ENCODE results near the gene NIT1.
A peak's percentile ranks its signal among the peaks of the same experiment; 100 is the strongest.
"Not testable (repeated sequence)": the region's sequence is repeated elsewhere in the genome, so short reads cannot be mapped to it uniquely, and the experiment has no call there.

NIT1 gene

DNA sequence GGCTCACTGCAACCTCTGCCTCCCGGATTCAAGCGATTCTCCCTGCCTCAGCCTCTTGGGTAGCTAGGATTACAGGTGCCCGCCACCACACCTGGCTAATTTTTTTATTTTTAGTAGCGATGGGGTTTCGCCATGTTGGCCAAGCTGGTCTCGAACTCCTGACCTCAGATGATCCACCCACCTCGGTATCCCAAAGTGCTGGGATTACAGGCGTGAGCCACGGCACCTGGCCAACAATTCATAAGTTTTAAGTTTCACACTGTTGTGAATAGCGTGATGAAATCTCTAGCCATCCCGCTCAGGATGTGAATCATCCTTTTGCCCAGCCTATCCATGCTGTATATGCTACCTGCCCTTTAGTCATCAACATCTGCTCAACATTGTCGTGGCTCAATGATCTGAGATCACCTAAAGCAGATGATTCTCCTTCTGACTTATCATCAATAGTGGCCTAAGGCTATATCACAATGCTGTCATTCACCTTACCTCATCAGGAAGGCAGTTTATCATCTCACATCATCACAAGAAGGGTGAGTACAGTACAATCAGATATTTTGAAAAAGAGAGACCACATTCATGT, 2.7 kb upstream of the NIT1 start:
- no peak for DNase-seq (ENCODE audit: low spot score)

DNA sequence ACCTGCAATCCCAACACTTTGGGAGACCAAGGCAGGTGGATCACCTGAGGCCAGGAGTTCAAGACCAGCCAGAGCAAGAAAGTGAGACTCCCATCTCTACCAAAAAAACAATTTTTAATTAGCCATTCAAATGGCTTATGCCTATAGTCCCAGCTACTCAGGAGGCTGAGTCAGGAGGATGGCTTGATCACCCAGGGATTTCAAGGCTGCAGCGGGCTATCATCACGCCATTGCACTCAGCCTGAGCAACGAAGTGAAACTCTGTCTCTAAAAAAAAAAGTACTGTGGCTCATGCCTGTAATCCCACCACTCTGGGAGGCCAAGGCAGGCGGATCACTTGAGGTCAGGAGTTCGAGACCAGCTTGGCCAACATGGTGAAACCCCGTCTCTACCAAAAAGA, 1.9 kb upstream of the NIT1 start:
- DNase-seq (ENCODE audit: low spot score): not testable (repeated sequence)

DNA sequence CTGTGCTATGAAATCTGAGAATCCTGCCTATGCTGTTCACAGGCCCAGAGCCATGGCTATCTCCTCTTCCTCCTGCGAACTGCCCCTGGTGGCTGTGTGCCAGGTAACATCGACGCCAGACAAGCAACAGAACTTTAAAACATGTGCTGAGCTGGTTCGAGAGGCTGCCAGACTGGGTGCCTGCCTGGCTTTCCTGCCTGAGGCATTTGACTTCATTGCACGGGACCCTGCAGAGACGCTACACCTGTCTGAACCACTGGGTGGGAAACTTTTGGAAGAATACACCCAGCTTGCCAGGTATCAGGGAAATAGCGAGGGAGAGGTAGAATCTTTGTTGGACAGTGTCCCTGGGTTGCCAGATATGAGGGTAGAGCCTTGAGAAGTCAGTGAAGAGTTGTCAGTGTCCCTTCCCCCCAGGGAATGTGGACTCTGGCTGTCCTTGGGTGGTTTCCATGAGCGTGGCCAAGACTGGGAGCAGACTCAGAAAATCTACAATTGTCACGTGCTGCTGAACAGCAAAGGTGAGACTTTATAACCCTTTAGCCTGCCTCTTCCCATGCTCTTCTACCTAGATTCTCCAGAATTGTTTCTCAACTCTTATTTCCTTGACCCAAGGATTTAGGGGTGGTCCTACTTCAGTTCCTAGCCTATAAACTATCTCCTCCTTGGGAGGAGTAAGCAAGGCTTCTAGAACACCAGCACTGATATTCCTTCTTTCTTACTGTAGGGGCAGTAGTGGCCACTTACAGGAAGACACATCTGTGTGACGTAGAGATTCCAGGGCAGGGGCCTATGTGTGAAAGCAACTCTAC, 1.4 kb downstream of the NIT1 start:
- DNase-seq (ENCODE audit: low spot score): peak; percentile 66

DNA sequence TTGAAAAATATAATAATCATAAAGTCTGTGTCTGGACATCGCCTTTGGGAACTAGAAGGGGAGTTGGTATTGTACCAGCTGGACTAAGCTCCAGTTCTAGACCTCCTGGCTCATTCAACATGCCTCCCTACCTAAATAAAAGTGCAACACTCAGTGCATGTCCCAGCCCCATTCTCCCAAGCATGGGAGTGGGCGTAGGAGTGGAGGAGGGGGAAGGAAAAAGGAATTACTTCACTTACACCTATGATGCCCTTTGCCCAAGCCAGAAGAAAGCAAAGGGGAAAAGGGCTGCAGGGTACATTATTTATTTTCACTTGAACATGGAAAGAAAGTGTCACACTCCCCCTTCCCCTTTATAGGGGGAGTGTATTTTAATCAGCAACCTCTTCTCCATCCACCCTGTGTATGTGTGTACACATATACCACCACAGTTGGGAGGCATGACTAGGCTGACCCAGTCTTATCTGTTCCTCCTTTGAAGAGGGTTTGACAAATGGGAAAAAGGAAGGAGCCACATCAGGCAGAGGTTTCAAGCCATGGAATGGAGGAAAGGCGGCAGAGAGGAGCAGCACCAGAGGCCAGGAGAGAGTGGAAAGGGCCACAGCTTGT, 3.2 kb downstream of the NIT1 start:
- DNase-seq (ENCODE audit: low spot score): no peak

DNA sequence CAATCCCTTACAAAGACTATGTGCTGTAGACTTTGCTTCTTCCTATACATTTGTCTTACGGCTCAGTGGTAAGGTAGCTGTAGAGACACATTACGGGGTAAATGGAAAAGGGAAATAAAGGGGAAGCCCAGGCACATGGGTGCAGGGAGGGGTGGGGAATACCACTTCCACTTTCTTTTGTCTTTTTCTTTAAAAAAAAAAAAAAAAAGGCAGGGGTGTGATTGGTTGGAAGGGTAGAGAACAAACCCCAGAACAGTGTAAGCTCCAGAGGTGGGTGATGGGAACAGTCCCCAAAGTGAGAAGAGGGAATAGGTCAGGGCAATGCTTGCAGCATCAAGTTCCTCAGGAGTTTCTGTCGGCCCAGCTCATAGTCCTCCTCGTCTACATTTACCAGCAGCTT, 3.9 kb downstream of the NIT1 start:
- DNase-seq (ENCODE audit: low spot score): no peak

DNA sequence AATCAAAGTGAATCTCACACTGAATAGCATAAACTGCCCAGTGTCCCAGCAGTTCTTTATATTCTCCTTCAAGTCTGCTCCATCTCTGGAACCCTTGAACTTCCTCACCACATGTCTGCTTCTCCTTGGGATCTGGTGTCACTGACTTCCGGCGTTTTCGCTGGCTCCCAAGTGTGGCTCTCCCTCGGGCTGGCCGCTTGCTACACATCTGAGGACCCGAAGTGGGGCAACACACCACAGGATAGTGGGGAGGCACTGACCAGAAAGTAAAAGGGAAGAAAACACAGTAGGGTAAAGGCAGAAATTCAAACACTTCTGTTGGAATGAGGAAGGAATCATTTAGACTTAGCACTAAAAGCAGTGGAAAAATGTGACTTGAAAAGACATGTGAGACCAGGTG, 5.1 kb downstream of the NIT1 start:
- no peak for DNase-seq (ENCODE audit: low spot score)

DNA sequence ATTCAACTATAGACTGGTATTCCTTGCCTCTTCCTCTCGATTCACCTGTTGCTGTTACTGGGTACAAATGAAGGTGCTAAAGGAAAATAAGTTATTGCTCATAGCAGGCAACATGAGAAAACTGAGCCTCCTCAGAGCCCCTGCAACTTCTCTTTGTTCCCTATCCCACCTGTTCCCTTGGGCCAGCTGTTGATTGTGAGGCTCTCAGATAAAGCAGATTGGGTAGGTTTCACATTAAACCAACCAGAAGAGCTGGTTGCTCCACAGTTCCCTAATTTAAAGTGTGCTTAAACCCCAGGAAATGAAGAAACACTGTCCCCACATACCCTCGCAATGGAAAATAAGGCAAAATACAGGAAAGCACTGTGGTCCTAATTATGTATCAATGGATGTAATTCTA, 9.7 kb downstream of the NIT1 start:
- no peak for DNase-seq (ENCODE audit: low spot score)

DNA sequence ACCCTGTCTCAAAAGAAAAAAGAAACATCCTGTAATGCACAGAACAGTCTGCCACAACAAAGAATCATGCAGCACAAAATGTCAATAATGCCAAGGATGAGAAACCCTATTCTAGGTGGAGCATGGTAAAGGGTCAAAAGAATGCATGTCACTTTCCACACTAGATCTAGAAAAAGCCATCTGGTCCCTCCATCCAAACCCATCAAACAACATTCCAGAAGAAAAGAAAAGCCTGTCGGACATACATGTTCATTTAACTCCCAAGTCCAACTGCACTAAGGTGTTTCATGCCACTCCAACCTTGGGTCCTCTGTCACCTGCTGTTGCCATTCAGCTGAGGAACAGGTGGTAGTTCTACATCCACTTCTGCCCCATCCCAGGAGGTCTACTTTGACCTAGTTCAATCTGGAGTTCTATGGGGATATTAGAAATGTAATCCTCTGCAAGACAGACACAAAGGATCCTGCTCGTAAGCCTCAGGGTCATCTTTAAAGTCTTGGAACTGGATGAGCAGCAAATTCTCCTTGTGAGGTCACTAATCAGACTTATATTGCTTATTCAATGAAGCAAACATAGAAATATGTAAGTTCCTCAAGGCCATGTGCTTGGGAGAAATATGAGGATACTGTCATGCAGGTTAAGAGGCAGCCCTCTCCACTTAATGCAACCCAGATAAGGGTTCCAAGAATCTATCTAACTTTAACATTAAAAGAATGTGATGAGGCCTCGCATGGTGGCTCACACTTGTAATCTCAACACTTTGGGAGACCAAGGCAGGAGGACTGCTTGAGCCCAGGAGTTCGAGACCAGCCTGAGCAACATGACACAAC, 10.9 kb downstream of the NIT1 start:
- no peak for DNase-seq (ENCODE audit: low spot score)

DNA sequence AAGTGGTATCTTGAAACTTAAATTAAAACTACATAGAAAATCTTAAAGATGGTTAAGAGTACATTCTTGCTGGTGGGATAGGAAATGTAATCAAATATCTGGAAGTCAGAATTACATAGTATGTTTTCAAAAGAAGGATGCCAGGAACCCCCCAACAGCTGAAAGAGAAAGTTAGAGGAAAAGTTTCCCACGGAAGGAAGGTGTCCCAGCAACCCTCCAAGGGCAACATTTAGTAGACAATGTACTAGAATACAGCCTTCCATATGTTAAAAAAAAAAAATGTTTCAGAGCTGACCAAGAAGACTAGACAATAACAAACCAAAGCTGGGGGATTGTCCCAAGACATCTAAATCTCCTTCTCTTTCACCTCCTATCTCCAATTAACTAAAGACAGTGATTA, 12.4 kb downstream of the NIT1 start:
- no peak for DNase-seq (ENCODE audit: low spot score)

DNA sequence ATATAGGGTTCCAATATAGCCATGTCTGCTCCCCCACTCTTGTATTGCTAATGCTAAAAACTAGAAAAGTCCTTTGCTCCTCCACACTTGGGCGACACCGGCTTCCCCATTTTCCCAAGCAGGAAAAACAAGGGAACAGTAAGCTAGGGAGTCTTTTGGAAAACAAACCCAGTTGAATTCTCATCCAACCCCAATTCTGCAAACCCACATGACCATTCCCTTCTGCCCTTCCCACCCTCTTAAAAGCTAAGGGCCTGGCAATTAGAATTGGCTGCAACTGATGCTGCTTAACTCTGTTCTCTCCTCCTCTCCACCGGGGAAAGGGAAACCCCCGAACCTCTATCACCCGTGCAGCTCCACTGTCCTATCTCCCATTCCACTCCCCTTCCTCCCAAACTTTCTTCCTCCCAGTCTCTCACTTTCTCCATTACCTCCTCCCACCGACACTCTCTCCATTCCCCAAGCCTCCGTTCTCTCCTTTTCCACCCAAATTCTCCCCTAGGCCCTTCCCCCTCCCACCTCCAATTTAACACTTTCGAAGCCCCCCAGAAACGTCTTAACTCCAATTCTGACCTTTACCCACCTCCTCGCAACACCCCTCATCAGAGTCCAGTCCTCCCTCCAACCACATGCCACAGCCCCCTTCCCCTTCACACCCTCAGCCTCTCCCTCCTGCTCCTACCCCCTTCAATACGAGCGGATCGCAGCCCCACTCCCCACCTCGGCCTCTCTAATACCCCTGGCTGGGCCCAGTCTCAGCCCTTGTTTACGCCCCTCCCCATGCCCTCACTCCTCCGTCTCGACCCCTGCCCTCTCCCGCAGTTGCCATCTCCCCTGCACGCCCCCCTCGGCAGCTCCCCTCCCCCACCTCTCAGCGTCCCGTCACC, 13.9 kb downstream of the NIT1 start:
- DNase-seq (ENCODE audit: low spot score): peak; percentile 32

DNA sequence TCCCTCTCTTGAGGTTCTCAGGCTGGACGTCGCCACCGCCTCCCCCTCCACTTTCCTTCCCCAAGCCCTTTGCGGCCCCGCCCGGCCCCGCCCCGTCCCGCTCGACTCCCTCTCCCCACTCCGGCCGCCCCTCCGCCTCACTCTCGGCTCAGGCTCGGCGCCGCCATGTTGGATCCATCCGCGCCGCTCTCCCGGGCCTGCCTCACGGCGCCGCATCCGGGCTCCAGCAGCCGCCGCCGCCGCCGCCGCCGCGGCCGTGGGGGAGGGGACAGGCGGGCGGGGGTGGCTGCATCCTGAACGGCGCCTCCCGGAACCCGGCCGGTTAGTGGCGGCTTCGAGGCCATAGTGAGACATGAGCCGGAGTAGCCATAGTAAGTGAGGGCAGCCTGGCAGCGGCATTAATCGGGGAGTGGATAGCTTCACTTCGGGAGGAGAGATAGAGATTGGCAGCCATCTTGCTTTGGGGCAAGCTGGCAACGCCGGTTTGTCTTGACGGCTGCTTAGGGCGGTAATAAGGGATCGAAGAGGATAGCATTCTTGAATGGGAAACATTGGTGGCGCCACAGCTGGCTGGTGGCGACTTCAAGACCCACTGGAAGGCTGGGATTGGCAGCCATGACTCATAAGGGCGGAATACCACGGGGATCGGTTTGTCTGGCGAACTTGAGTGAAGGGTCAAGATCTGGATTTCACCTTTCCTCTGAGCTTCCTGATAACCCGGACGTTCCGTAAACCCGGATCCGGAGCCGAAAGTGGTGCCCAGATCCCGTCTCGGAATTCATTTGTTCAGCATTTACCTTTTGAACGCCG, 14.7 kb downstream of the NIT1 start, which contains the start of gene DEDD:
Gene DEDD, minus strand, starts transcription at position 258 of the 810 bp plus-strand sequence. CDS start 8,205 bp downstream, outside the sequence.
- peak; percentile 98 for DNase-seq (ENCODE audit: low spot score)

DNA sequence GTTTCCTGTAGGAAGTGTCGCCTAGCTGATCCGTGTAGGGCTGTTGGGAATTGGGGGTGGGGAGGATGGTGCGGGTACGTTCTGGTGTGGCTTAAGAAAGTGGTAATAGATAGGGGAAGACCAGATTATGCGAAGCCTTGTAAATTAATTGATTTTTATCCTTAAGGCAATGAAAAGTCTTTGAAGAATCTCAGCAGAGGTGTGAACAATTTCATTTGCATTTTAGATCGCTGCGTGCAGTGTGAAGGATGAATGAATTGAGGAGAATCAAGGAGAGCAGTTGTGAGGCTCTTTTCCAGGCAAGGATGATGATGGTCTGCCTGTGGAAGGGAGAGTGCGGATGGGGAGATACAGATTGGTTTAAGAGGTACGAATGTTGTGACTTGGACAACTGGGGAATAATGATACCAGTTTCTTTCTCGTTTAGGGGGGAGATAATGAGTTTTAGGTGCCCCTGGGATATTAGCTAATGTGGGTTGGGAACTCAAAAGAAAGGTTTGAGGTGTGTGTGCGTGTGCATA, 15.4 kb downstream of the NIT1 start:
- DNase-seq (ENCODE audit: low spot score): no peak

DNA sequence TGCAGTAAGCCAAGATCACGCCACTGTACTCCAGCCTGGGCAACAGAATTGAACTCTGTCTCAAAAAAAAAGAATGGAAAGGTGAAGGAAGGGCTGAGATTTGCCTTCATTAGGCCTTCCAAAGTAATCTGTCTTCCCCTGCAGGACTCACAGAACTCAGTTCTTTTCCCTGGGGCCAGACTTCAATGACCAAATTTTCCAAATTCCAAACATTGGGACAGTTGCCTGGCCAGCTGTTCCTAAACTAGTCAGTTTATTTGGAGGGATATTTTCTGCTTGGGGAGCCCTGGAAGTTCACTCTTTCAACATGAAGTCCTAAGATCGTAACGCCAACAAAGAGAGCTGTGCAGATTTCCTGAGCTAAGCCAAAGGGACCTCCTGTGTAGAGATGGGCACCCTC, 20.0 kb downstream of the NIT1 start:
- no peak for DNase-seq (ENCODE audit: low spot score)

DNA sequence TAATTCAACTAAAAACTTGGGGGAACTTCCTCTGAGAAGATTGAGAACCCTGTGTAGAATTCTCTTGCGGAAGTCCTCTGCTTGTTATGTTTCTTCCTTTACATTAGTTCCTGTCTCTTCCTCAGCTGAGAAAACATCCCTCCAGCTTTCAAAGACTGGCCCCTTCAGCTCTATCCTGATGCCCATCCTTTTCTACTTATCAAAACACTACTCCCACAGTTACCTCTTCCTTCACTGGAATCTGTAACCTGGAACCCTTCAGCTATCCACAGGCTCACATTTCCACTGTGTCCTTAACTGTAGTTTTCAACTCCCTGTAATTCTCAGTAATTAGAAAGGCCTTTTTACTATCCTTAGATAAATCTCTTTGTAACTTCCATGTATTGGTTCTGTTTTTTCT, 20.5 kb downstream of the NIT1 start:
- no peak for DNase-seq (ENCODE audit: low spot score)

DNA sequence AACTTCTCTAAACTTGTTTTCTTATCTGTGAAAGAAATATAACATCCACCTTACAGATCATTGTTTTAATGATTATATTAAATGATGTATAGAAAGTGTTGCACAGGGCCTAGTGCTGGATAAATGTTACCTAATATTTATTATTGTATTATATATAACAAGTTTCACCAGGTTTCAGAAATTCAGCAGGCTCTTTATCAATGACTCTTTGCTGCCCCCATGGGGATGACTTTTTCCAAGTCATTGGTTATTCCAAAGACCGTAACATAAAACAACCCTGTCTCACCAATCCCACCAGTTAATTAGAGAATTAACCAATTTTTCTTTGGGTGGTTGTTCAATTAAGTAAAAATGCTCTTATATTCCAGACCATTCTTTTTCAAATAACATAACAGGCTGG, 21.9 kb downstream of the NIT1 start:
- DNase-seq (ENCODE audit: low spot score): peak; percentile 41

DNA sequence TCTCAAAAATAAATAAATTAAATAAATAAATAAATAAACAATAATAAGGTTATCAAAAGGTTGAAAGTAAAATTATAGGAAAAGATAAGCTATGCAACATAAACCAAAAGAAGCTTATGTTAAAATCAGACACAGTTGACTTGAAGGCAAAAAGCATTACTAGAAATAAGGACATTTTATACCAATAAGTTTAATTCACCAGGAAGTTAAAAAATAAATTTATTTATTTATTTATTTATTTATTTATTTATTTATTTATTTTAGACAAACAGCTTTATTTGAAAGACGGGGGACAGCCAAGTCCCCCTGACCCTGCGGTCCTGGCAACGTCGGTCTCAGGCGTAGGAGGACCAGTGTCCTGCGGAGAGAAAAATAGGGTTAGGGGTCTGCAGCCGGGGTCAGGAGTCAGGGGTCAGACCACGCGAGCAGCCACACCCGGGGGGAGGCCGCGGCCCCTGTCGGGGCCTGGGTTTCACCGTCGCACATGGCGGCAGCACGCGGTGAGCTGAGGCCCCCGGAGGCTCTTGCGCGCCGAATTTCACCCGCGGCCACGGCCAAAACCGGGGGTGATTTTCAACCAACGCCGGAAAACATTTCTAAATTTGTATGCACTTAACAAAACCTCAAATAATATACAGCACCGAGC, 23.0 kb downstream of the NIT1 start:
- no peak for DNase-seq (ENCODE audit: low spot score)

DNA sequence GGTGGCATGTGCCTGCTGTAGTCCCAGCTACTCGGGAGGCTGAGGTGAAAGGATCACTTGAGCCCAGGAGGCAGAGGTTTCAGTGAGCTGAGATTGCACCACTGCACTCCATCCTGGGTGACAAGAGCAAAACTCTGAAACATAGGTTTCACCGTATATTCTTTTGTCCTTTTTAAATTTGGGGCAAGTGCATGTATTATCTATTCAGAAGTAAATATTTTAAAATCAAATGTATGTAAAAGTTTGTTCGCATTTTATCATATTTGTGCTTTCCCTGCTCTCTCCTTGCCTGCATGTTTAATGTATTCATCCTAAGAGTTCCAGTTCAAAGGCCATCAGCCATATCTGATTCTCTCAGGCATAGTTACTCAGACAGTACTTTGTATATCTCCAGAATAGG, 27.9 kb downstream of the NIT1 start:
- no peak for DNase-seq (ENCODE audit: low spot score)

DNA sequence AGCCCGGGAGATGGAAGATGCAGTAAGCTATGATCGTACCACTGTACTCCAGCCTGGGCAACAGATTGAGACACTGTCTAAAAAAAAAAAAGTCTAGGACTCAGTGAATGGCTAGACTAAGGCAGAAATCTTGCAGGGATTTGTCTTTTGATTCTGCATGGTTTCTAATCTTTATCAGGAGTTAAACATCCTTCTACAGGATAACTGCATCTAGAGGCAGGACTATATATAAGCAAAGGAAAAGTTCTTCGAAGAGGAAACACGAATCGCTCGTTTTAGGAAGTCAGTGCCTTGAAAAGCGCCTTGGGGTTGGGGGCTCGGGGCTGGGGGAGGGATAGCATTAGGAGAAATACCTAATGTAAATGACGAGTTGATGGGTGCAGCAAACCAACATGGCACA, 35.3 kb downstream of the NIT1 start:
- DNase-seq (ENCODE audit: low spot score): no peak

DNA sequence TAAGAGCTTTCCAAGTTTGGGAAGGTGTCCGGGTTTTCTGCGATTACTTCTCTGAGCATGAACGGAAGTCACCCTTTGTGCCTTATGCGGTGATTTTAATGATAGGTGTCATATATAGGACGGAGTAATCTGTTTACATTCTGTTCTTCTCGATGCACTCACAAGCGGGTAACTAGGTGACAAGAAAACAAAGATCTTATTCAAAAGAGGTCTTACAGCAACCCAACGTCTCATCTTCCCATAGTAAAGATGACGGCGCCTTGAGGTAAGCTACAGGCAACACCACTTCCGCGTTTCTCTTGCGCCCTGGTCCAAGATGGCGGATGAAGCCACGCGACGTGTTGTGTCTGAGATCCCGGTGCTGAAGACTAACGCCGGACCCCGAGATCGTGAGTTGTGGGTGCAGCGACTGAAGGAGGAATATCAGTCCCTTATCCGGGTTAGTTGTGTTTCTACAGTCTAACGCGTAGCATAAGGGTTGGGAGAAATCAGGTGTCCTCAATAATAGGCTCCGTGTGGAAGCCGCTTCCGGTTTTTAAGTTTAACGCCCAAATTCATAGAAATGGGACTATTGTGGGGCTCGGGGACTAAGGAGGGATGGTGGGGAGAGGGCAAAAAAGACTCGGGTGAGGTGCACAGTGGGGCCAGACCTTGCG, 35.9 kb downstream of the NIT1 start, which contains the start of gene UFC1:
Gene UFC1, plus strand, starts transcription at position 297 of the 656 bp plus-strand sequence. Its CDS starts 20 bp downstream, at position 317.
- DNase-seq (ENCODE audit: low spot score): peak; percentile 93

Measured in cerebellar cortex (tissue), 1 donor.